Embryonic facial prominence (tissue), 1 donor: ENCODE results near the gene TNFRSF1B.

ENCODE experiments used
- DNase-seq: peaks from one replicate; pipeline ENCODE4 v3.0.0-alpha.2; 2016; ENCODE audit errors: extremely low spot score

TNFRSF1B gene

GRCh38 chr1:12166834-12167492 lies at the start of gene TNFRSF1B:
Gene TNFRSF1B, plus strand, starts transcription at chr1:12166991. Its CDS starts 101 bp downstream, at chr1:12167092.
- no peak for DNase-seq

DNA sequence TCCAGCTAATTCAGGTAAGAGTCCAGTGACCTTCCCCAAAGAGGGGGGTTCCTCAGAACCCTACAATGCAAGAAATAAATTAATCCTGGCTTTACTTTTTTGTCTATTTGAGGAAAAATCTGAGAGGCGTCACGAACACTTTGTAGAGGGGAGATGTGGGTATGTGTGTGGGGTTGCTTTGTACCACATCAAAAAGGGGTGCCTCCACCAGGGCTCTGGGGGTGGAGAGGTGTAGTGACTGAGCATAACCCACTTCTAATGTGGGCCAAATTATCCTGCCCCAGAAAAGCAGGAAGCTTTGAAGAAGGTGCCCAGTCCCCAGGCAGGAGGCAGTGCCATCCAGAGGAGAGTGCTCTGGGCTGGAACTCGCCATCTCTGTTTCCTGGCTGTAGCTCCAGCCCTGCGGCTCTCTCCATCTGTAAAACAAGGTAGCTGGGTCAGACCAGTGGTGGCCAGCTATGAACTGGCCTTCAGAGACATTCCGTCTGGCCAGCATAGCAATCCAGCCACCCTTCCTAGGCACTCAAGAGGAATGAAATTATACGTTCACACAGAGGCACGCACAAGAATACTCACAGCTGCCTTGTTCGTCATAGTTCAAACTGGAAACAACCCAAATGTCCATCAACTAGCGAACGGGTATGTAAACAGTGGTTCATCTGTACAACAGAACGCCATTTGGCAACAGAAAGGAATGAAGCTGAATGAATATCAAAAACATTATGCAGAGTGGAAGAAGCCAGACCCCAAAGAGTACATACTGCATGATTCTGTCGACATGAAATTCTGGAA lies 45.4 kb upstream of the TNFRSF1B start:
- DNase-seq: no peak

DNA sequence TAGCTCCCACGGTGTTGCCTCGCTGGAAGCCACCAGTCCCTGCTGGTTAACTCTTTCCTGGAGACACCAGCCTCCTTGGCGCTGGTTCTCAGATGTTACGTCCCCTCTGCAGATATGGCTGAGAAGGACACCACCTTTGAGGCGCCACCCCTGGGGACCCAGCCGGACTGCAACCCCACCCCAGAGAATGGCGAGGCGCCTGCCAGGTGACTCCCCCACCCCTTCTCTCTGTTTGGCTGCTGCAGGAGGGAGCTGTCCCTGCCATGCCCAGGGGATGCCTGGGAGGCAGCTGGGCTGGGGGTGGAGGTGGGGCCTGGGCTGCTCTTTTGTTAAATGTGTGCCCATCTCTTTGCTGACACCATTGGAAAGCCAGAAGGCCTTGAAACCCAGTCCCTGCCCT lies 43.6 kb upstream of the TNFRSF1B start:
- DNase-seq: no peak

DNA sequence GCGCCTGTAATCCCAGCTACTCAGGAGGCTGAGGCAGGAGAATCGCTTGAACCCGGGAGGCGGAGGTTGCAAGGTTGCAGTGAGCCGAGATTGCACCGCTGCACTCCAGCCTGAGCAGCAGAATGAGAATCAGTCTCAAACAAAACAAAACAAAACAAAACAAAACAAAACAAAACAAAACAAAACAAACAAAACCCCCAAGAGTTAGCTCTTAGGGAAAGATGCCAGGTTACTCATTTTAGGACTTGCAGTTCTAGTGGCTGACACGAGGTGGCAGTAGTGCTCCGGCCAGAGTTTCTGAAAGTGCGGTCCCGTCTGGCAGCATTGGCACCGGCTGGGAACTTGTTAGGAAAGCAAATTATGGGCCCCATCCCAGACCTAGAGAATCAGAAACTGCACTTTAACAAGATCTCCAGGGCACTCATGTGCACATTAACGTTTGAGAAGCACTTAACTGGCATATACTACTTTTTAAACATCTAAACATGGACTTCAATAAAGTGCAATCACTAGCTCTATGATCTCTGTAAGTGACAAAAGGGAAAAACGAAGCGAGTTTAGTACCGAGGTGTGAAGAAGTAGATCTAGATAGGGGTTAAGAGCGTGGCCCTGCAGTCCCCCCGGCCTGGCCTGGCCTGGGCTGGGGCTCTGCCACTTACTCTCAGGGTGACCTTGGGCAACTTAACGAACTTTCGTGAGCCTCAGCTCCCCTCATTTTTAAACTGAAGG lies 41.9 kb upstream of the TNFRSF1B start:
- peak; percentile 58 for DNase-seq

DNA sequence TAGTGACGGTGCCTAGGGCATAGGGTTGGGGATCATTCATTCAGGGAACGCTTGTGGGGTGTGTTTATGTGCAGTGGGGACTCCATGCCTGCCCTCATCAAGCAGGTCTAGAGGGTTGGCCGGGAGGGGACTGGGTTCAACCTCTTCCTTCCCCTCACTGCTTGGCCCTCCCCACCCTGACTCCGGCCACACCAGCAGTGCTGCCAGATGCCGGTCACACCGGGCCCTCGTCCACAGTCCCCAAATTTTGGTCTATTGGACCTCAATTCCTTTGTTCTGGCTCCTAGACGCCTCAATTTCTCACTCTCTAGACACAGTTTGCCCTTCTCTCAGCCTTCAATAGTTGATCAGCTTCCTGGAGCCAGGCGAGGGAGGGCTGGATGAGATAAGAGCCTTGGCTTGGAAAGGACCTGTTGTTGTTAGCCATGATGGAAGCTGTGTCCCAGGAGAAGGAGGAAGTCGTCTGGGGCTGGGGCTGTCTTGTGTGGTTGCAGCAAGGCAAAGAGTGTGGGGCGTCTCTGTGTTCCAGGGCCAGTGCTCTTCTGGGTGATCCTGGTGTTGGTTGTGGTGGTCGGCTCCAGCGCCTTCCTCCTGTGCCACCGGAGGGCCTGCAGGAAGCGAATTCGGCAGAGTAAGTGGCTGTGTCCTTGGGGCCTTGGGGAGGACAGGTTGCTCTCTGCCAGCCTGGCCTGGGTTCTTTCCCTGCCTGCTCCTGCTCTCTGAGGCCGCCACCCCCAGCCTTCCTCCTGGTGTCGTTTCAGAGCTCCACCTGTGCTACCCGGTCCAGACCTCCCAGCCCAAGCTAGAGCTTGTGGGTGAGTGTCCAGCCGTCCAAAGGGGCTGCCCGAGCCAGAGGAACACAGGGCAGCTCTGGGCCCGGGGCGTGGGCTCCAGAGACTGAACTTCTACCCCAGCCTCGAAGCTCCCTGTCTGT lies 41.1 kb upstream of the TNFRSF1B start:
- no peak for DNase-seq

DNA sequence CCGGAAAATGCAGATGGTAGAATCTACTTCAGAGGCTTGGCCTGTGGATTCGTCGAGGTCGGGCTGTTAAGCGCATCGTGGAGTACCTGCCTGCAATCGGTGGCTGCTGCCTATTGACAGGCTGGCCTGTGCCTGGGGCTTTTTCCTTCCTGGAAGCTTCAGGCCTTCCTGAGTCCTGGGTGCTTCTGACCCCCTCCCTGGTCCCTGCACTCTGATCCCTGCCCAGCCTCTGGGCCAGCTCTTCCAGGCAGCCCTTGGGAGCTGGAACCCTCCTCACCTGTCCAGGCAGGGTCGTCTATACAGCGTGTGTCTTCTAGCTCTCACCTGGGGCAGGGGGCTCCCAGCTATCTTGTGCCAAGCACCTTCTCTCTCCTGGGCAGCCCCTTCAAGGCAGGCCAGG lies 40.0 kb upstream of the TNFRSF1B start:
- DNase-seq: no peak

GRCh38 chr1:12127206-12127810 lies 39.5 kb upstream of the TNFRSF1B start:
- no peak for DNase-seq

GRCh38 chr1:12128120-12128519 lies 38.7 kb upstream of the TNFRSF1B start:
- DNase-seq: no peak

DNA sequence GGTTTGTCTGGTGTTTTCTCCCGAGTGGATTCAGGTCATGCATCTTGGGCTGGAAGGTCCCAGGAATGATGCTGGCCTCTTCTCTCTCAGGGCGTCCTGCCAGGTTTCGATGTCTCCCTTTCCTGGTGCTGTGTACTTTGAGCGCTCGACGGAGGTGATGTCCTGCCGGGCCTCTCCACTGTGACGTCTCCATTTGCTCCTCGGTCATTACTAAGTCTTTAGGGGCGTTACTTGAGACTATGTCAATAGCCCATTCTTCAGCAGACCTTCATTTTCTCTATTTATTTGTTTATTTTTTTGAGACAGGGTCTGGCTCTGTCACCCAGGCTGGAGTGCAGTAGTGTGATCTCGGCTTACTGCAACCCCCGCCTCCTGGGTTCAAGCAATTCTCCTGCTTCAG lies 37.2 kb upstream of the TNFRSF1B start:
- no peak for DNase-seq

GRCh38 chr1:12130466-12131130 lies 36.2 kb upstream of the TNFRSF1B start:
- DNase-seq: no peak

DNA sequence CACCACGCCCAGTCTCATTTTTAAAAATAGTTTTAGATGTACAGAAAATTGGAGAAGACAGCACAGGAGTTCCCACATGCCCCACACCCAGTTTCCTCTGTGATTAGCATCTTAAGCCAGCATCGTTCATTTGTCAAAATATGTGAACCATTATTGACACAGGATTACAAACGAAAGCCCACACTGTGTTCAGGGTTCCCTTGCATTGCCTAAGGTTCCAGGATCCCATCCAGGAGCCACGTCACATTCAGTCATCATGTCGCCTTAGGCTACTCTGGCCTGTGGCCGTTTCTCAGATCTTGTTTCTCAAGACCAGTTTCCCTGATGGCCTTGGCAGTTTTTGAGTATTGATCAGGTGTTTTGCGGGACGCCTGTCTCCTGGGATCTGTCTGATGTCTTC lies 34.7 kb upstream of the TNFRSF1B start:
- DNase-seq: no peak

DNA sequence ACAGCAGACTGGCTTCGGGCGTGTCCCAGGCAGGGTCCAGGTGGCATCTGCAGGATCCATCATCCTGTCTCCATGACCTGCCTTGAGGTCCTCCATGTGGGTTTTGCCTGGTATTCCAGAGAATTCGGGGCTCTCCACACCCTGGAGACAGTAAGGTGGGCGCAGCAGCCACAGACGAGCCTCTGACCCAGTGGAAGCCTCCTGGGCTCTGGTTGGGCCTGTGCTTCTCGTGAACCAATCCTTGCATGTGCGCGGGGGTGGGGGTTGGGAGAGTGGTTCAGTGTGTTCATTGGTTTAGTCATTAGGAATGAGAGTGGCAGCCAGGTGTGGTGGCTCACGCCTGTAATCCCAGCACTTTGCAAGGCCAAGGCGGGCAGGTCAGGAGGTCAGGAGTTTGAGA lies 32.1 kb upstream of the TNFRSF1B start:
- DNase-seq: no peak

DNA sequence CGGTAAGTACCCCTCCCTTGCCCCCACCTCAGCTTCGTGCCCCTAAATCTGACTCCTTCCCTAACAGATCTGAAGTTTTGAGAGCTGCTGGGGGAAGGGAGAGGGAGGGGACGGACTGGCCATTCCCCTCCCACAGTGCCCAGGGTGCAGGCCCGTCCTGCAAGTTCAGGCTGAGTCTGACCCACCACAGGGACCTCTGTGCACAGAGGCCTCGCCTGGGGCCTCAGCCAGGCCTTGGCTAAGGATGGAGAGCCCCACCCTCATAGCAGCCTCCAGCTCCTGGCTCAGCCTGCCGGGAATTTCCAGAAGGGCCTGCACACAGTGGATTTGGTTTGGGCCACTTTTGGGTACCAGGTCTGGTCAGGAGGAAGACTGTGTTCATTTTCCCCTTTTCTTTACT lies 31.2 kb upstream of the TNFRSF1B start:
- no peak for DNase-seq

GRCh38 chr1:12136916-12137610 lies 29.7 kb upstream of the TNFRSF1B start:
- DNase-seq: no peak

GRCh38 chr1:12138196-12139168 lies 28.3 kb upstream of the TNFRSF1B start:
- no peak for DNase-seq

GRCh38 chr1:12140016-12140415 lies 26.8 kb upstream of the TNFRSF1B start:
- DNase-seq: no peak

DNA sequence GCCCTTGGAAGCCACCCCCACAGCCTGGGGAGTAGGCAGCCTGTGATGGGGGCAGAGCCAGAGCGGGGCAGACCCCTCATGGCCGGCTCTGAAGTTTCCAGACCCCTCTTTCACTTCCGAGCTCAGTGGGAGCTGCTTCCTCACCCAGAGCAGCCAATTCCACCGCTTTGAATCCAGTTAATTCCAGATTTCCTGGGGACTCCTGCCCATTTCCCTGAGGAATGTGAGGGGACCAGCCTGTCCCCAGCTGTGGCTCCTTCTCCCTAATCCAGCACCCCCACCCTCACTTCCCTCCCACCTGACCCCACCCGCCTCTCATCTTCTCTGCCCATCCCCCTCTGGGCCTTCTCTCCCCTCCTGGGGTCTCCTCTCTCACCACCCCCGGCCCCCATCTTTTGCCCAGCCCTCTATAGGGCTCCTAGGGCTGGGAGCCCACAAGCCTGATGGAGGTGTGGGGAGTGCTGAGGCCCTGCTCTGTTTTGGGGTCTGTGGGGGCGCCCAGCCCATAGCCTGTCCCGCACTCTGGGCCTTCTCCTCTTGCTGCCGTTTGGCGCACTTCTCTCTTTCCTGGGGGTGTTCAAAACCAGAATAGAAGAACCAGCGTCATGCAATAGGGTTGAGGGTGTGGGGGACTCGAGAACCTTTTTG lies 26.2 kb upstream of the TNFRSF1B start:
- no peak for DNase-seq

- DNase-seq: no peak
Observed at GRCh38 chr1:12141163-12141850, 25.5 kb upstream of the TNFRSF1B start.
